HCT116 (cell line): Measurements from ENCODE around the gene MELTF. TPM values are rescaled to one million over a fixed set of nuclear protein-coding genes. Genes with fewer than 3 reads are reported as not detected.

Source experiments
- ATAC-seq: fragments of 200-7000 bp; cut with Tn5 transposase; 2 replicates; pipeline ENCODE4 v1.9.1; 2020; ENCODE audit warnings: mild to moderate bottlenecking, moderate library complexity
- BruUV-seq: library from RNA; stranded (reverse); fragments of 400-500 nt; replicated peaks from 2 replicates; lab custom pipeline; 2021; lab: Mats Ljungman, UMichigan
- CTCF ChIA-PET: fragments of 300-600 bp; sonication (Branson Sonifier 250); formaldehyde crosslinking; loops from one replicate; lab custom pipeline; 2021; ENCODE audit warnings: antibody characterized with exemption; lab: Charles Lee
- POLR2A ChIA-PET: fragments of 300-600, 350-600 bp; sonication (Branson Sonifier 250); formaldehyde crosslinking; loops from one replicate; lab custom pipeline; 2021; ENCODE audit warnings: antibody characterized with exemption; lab: Charles Lee
- RAD21 ChIA-PET, 2 experiments: fragments of 300-600 bp; sonication (Branson Sonifier 250); formaldehyde crosslinking; loops; one replicate each; lab custom pipeline; 2023; ENCODE audit warnings: low total read pairs in 2 of 2; ENCODE audit not compliant: uncharacterized antibody in 2 of 2, unreplicated experiment in 2 of 2, low non-redundant PET in 1 of 2; lab: Charles Lee
- DNase-seq: peaks from one replicate; pipeline ENCODE4 v3.0.0-alpha.2; 2010; ENCODE audit warnings: low read depth, low spot score
- H2AFZ ChIP-seq: fragments of 200-600 bp; shearing (Covaris generic), sonication (generic); 2 replicates; pipeline ENCODE4 v1.6.1; 2017; ENCODE audit warnings: low read depth, mixed run types, mixed read lengths, antibody characterized with exemption, low read length; ENCODE audit not compliant: poor library complexity, severe bottlenecking
- H3K27ac ChIP-seq: 2 replicates; pipeline ENCODE4 v1.5.1; 2012; ENCODE audit warnings: low read depth, low read length
- H3K27me3 ChIP-seq: fragments of 200-600 bp; sonication (generic); 2 replicates; pipeline ENCODE4 v1.6.1; 2016; ENCODE audit warnings: mixed run types, low read length, mixed read lengths; ENCODE audit not compliant: insufficient read depth
- H3K36me3 ChIP-seq, 2 experiments: fragments of 200-500 bp in 1 of 2; fragments of 200-600 bp in 1 of 2; sonication (Bioruptor generic) in 1 of 2; sonication (generic) in 1 of 2; 2 replicates each; pipeline versions ENCODE4 v1.5.1 to v1.6.1; 2014 to 2016; ENCODE audit warnings: low read length in 2 of 2, inconsistent platforms in 1 of 2, mixed read lengths in 1 of 2, mixed run types in 1 of 2; ENCODE audit not compliant: insufficient read depth in 2 of 2, control insufficient read depth in 1 of 2
- H3K4me1 ChIP-seq, 2 experiments: fragments of 200-600 bp in 1 of 2; sonication (generic) in 1 of 2; 2 replicates each; pipeline versions ENCODE4 v1.5.1 to v1.6.1; 2012 to 2017; ENCODE audit warnings: low read length in 2 of 2, inconsistent platforms in 1 of 2, mild to moderate bottlenecking in 1 of 2, mixed read lengths in 1 of 2, mixed run types in 1 of 2, moderate library complexity in 1 of 2; ENCODE audit not compliant: insufficient read depth in 2 of 2, control insufficient read depth in 1 of 2
- H3K4me2 ChIP-seq: fragments of 200-600 bp; sonication (generic); 2 replicates; pipeline ENCODE4 v1.6.1; 2017; ENCODE audit warnings: mixed run types, low read length, mixed read lengths
- H3K4me3 ChIP-seq, 2 experiments: fragments of 200-600 bp in 1 of 2; sonication (generic) in 1 of 2; replicated peaks in 1 of 2; 2 replicates each; pipeline ENCODE4 v1.5.1; 2011 to 2016; ENCODE audit warnings: low read length in 2 of 2, control low read depth in 1 of 2, low read depth in 1 of 2, mild to moderate bottlenecking in 1 of 2, mixed read lengths in 1 of 2, mixed run types in 1 of 2
- H3K79me2 ChIP-seq: fragments of 200-600 bp; sonication (generic); 2 replicates; pipeline ENCODE4 v1.6.1; 2017; ENCODE audit warnings: mild to moderate bottlenecking, mixed run types, low read length, moderate library complexity, mixed read lengths; ENCODE audit not compliant: insufficient read depth
- H3K9ac ChIP-seq: fragments of 200-600 bp; sonication (generic); 2 replicates; pipeline ENCODE4 v1.6.1; 2016; ENCODE audit warnings: low read length, mixed read lengths
- H3K9me2 ChIP-seq: fragments of 200-600 bp; sonication (generic), shearing (Covaris generic); 2 replicates; pipeline ENCODE4 v1.6.1; 2017; ENCODE audit warnings: mixed run types, mild to moderate bottlenecking, moderate library complexity; ENCODE audit not compliant: insufficient read depth
- H3K9me3 ChIP-seq, 2 experiments: fragments of 200-500 bp in 1 of 2; fragments of 200-600 bp in 1 of 2; sonication (Bioruptor generic) in 1 of 2; sonication (generic) in 1 of 2; 2 replicates each; pipeline ENCODE4 v1.6.1; 2014 to 2017; ENCODE audit warnings: low read length in 2 of 2, mixed read lengths in 2 of 2, inconsistent platforms in 1 of 2, low read depth in 1 of 2, mild to moderate bottlenecking in 1 of 2, mixed run types in 1 of 2, moderate library complexity in 1 of 2; ENCODE audit not compliant: control insufficient read depth in 1 of 2, insufficient read depth in 1 of 2
- H4K20me1 ChIP-seq: fragments of 200-600 bp; sonication (generic), shearing (Covaris generic); 2 replicates; pipeline ENCODE4 v1.6.1; 2017; ENCODE audit warnings: mixed run types, mild to moderate bottlenecking, moderate library complexity; ENCODE audit not compliant: insufficient read depth
- CBX3 ChIP-seq: IDR thresholded peaks from 2 replicates; pipeline ENCODE4 v1.6.1; 2012; ENCODE audit warnings: low read depth
- CEBPB ChIP-seq: IDR thresholded peaks from 2 replicates; pipeline ENCODE4 v1.6.1; 2012; ENCODE audit warnings: low read depth
- EGR1 ChIP-seq: IDR thresholded peaks from 2 replicates; pipeline ENCODE4 v1.6.1; 2012; ENCODE audit warnings: low read depth
- ELF1 ChIP-seq: IDR thresholded peaks from 2 replicates; pipeline ENCODE4 v1.6.1; 2012; ENCODE audit warnings: low read depth, borderline replicate concordance
- EZH2 ChIP-seq: fragments of 200-600 bp; sonication (generic); IDR thresholded peaks from 2 replicates; pipeline ENCODE4 v1.6.1; 2017; ENCODE audit warnings: antibody characterized with exemption, mixed run types
- EZH2phosphoT487 ChIP-seq: fragments of 200-600 bp; IDR thresholded peaks from 2 replicates; pipeline ENCODE4 v1.6.1; 2018; ENCODE audit warnings: antibody characterized with exemption, borderline replicate concordance
- FOSL1 ChIP-seq: IDR thresholded peaks from 2 replicates; pipeline ENCODE4 v1.6.1; 2012; ENCODE audit warnings: low read depth
- JUND ChIP-seq: IDR thresholded peaks from 2 replicates; pipeline ENCODE4 v1.6.1; 2012
- POLR2A ChIP-seq: IDR thresholded peaks from 2 replicates; pipeline ENCODE4 v1.7.0; 2011; ENCODE audit warnings: borderline replicate concordance; ENCODE audit not compliant: insufficient read depth, insufficient read length; ENCODE audit errors: extremely low read depth
- SIN3A ChIP-seq: IDR thresholded peaks from 2 replicates; pipeline ENCODE4 v1.6.1; 2012; ENCODE audit warnings: low read depth
- SP1 ChIP-seq: IDR thresholded peaks from 2 replicates; pipeline ENCODE4 v1.6.1; 2012; ENCODE audit warnings: low read depth
- SRF ChIP-seq: IDR thresholded peaks from 2 replicates; pipeline ENCODE4 v1.6.1; 2012; ENCODE audit warnings: low read depth
- TCF7L2 ChIP-seq: IDR thresholded peaks from 2 replicates; pipeline ENCODE4 v1.7.0; 2011; ENCODE audit warnings: borderline replicate concordance, inconsistent platforms; ENCODE audit not compliant: insufficient read depth, insufficient read length; ENCODE audit errors: extremely low read depth
- YY1 ChIP-seq: IDR thresholded peaks from 2 replicates; pipeline ENCODE4 v1.6.1; 2011; ENCODE audit warnings: low read length, low read depth, moderate library complexity, mild to moderate bottlenecking; ENCODE audit not compliant: insufficient replicate concordance; ENCODE audit errors: extremely low read depth
- ZNF274 ChIP-seq: fragments of 200-500 bp; sonication (Bioruptor generic); IDR thresholded peaks from 2 replicates; pipeline ENCODE4 v1.6.1; 2014; ENCODE audit warnings: mild to moderate bottlenecking, low read depth, low read length, inconsistent platforms
- intact Hi-C: fragments of 100-400 bp; cut with micrococcal nuclease; formaldehyde crosslinking; loops from 2 replicates; pipeline ENCODE4 v1.10.0; 2022
- total RNA-seq: library from RNA; stranded (reverse); gene quantifications from one replicate; pipeline ENCODE4 v1.2.1, GENCODE V29; 2021; ENCODE audit not compliant: unreplicated experiment
- TF ChIP-seq, protein P1 (sequence below): IDR thresholded peaks from 2 replicates; pipeline ENCODE4 v1.6.1; 2011; ENCODE audit warnings: mild to moderate bottlenecking, low read length, moderate library complexity; ENCODE audit not compliant: insufficient replicate concordance; ENCODE audit errors: extremely low read depth
- TF ChIP-seq, protein P2 (sequence below), 3 experiments: fragments of 200-600 bp in 1 of 3; sonication (generic) in 1 of 3; IDR thresholded peaks in 2 of 3; conservative IDR thresholded peaks in 1 of 3; 2 replicates each; pipeline ENCODE4 v1.5.1; 2012 to 2017; ENCODE audit warnings: low read depth in 2 of 3, low read length in 2 of 3, antibody characterized with exemption in 1 of 3, borderline replicate concordance in 1 of 3, control low read depth in 1 of 3, mild to moderate bottlenecking in 1 of 3, mixed read lengths in 1 of 3, mixed run types in 1 of 3, moderate library complexity in 1 of 3; ENCODE audit not compliant: insufficient read depth in 1 of 3
- TF ChIP-seq, protein P3 (sequence below): IDR thresholded peaks from 2 replicates; pipeline ENCODE4 v1.6.1; 2012

MELTF gene
- total RNA-seq, 1 experiment from 2014 or later = 47.6 TPM

DNA sequence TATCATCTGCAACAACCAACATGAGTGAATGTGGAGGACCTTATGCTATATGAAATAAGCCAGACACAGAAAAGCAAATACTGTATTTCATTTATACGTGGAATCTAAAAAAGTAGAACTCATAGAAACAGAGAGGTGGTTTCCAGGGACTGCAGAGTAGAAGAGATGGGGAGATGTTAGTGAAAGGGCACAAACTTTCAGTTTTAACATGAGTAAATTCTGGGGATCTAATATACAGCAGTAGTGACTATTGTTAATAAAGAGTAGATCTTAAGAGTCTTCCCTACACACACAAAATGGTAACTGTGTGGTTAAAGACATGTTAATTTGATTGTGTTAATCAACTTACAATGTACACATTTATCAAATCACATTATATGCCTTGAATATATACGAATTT, 20.9 kb upstream of the MELTF start:
- BruUV-seq = no TSS peak
- Histone ChIP-seq H2AFZ (no peak overlapping the region), H3K36me3 (peaks cover 0 to 17% of the 10 kb centered on the region in 2 experiments; a peak in 2 of 4 replicates), H4K20me1 (no peaks in the 10 kb centered on the region), H3K27ac (no peak overlapping the region), H3K27me3 (no peaks in the 10 kb centered on the region), H3K4me3 (no peak overlapping the region), H3K79me2 (no peaks in the 10 kb centered on the region), H3K4me1 (no peaks in the 10 kb centered on the region), H3K9me3 (no peaks in the 10 kb centered on the region), H3K9ac (no peak overlapping the region), H3K4me2 (no peak overlapping the region), H3K9me2 (no peaks in the 10 kb centered on the region)
- no peak for TF ChIP-seq TCF7L2
- no peak for TF ChIP-seq ZNF274
- TF ChIP-seq YY1 = no peak
- TF ChIP-seq SIN3A = no peak
- no peak for TF ChIP-seq FOSL1
- no peak for TF ChIP-seq EZH2
- TF ChIP-seq POLR2A = no peak
- no peak for TF ChIP-seq EGR1
- DNase-seq (no peak), ATAC-seq (no peak)
- CTCF ChIA-PET = no interaction called here
- intact Hi-C loops = no loop called here
- POLR2A ChIA-PET = no interaction called here
- RAD21 ChIA-PET = no interaction called here

DNA sequence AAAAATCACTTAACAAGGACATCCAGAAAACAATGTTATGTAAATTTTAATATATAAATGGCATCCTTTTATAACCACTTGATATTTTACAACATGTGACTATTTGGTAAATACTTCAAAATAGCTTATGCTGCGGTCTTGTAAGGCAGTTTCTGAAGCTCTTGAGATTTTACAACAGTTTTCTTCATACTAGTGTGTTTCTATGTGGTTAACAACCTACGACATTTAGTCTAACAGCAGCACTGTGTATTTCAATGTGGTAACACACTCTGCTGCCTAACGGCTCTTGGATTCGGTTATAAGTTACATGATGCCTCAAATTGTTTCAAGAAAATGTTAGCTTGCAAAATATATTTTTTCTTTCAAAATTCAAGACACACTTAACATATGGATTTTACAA, 12.9 kb upstream of the MELTF start:
- POLR2A ChIA-PET = interaction anchor here (1.4 kb wide), 1 partner anchor 11 kb away, joined by 3 read pairs; no protein-coding TSS in a partner anchor
- no TSS peak for BruUV-seq
- CTCF ChIA-PET = interaction anchor here (3.2 kb wide), 1 partner anchor 13 kb away, joined by 9 read pairs; the partner anchor contains the start of gene MELTF
- intact Hi-C loops = no loop called here
- H3K9ac ChIP-seq = no peak overlapping the region
- no peaks in the 10 kb centered on the region for H3K9me3 ChIP-seq
- TF ChIP-seq CEBPB (no peak), EZH2 (no peak), EZH2phosphoT487 (no peak), POLR2A (no peak), CBX3 (no peak), JUND (no peak), SIN3A (no peak), ZNF274 (no peak), SP1 (no peak), SRF (no peak), ELF1 (no peak), TCF7L2 (no peak)
- TF ChIP-seq, protein P1, sequence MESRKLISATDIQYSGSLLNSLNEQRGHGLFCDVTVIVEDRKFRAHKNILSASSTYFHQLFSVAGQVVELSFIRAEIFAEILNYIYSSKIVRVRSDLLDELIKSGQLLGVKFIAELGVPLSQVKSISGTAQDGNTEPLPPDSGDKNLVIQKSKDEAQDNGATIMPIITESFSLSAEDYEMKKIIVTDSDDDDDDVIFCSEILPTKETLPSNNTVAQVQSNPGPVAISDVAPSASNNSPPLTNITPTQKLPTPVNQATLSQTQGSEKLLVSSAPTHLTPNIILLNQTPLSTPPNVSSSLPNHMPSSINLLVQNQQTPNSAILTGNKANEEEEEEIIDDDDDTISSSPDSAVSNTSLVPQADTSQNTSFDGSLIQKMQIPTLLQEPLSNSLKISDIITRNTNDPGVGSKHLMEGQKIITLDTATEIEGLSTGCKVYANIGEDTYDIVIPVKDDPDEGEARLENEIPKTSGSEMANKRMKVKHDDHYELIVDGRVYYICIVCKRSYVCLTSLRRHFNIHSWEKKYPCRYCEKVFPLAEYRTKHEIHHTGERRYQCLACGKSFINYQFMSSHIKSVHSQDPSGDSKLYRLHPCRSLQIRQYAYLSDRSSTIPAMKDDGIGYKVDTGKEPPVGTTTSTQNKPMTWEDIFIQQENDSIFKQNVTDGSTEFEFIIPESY = no peak
- TF ChIP-seq, protein P2, sequence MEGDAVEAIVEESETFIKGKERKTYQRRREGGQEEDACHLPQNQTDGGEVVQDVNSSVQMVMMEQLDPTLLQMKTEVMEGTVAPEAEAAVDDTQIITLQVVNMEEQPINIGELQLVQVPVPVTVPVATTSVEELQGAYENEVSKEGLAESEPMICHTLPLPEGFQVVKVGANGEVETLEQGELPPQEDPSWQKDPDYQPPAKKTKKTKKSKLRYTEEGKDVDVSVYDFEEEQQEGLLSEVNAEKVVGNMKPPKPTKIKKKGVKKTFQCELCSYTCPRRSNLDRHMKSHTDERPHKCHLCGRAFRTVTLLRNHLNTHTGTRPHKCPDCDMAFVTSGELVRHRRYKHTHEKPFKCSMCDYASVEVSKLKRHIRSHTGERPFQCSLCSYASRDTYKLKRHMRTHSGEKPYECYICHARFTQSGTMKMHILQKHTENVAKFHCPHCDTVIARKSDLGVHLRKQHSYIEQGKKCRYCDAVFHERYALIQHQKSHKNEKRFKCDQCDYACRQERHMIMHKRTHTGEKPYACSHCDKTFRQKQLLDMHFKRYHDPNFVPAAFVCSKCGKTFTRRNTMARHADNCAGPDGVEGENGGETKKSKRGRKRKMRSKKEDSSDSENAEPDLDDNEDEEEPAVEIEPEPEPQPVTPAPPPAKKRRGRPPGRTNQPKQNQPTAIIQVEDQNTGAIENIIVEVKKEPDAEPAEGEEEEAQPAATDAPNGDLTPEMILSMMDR (IDR thresholded peaks at IDR 0.05 in 2 of 3, conservative IDR thresholded peaks at IDR 0.05 in 1 of 3; ENCODE audit: borderline replicate concordance in 1 of 3, insufficient read depth in 1 of 3, low read depth in 2 of 3, low read length in 2 of 3) = no peak
- TF ChIP-seq, protein P3, sequence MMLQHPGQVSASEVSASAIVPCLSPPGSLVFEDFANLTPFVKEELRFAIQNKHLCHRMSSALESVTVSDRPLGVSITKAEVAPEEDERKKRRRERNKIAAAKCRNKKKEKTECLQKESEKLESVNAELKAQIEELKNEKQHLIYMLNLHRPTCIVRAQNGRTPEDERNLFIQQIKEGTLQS = no peak
- no peaks in the 10 kb centered on the region for H3K9me2 ChIP-seq
- H3K4me2 ChIP-seq = no peak overlapping the region
- H3K27ac ChIP-seq = no peak overlapping the region
- H3K4me1 ChIP-seq = no peaks in the 10 kb centered on the region
- no peaks in the 10 kb centered on the region for H3K27me3 ChIP-seq
- H3K4me3 ChIP-seq = no peak overlapping the region
- peaks cover 4 to 10% of the 10 kb centered on the region in 2 experiments; a peak in 2 of 4 replicates for H3K36me3 ChIP-seq
- ATAC-seq = no peak
- H3K79me2 ChIP-seq = no peaks in the 10 kb centered on the region
- RAD21 ChIA-PET = no interaction called here
- no peak overlapping the region for H2AFZ ChIP-seq
- no peaks in the 10 kb centered on the region for H4K20me1 ChIP-seq
- no peak for DNase-seq
